Fibroblast of pulmonary artery (primary cell): ENCODE results near the gene PHF21A.

ENCODE experiments used
- DNase-seq: peaks from one replicate; pipeline ENCODE4 v3.0.0-alpha.2; 2010; ENCODE audit warnings: low read depth
- H3K4me3 ChIP-seq: replicated peaks from 2 replicates; pipeline ENCODE4 v1.5.1; 2011; ENCODE audit warnings: low read depth, mild to moderate bottlenecking, control low read depth, low read length, moderate library complexity
- CTCF ChIP-seq: IDR thresholded peaks from 2 replicates; pipeline ENCODE4 v1.5.1; 2011; ENCODE audit warnings: mild to moderate bottlenecking, control low read depth, low read length, inconsistent platforms; ENCODE audit errors: missing control alignments

The PHF21A gene

GRCh38 chr11:46079662-46080061 is 41.6 kb downstream of the PHF21A start:
- TF ChIP-seq CTCF, result no peak
- no peak for DNase-seq
- H3K4me3 ChIP-seq, result no peak overlapping the region

- no peak overlapping the region for H3K4me3 ChIP-seq
- peak; percentile 33 for TF ChIP-seq CTCF
- DNase-seq, result no peak
Observed at GRCh38 chr11:46075928-46076327, 45.3 kb downstream of the PHF21A start.

- no peak for TF ChIP-seq CTCF
- peak; percentile 73 for DNase-seq
- H3K4me3 ChIP-seq, result no peak overlapping the region
Observed at GRCh38 chr11:46075168-46075567, 46.1 kb downstream of the PHF21A start.

- TF ChIP-seq CTCF, result no peak
- no peak for DNase-seq
- H3K4me3 ChIP-seq, result no peak overlapping the region
Observed at GRCh38 chr11:46073632-46074031, 47.6 kb downstream of the PHF21A start.

- no peak overlapping the region for H3K4me3 ChIP-seq
- DNase-seq, result peak; percentile 25
- TF ChIP-seq CTCF, result no peak
Observed at GRCh38 chr11:46072172-46072964, 48.9 kb downstream of the PHF21A start.

GRCh38 chr11:46071091-46071490 is 50.2 kb downstream of the PHF21A start:
- TF ChIP-seq CTCF, result no peak
- H3K4me3 ChIP-seq, result no peak overlapping the region
- no peak for DNase-seq

- no peak overlapping the region for H3K4me3 ChIP-seq
- DNase-seq, result no peak
- TF ChIP-seq CTCF, result no peak
Observed at GRCh38 chr11:46069595-46069994, 51.7 kb downstream of the PHF21A start.
